ENCODE measurements around the gene OVAAL. TPM values are rescaled to one million over a fixed set of nuclear protein-coding genes. Genes with fewer than 3 reads are reported as not detected.

OVAAL gene
- total and polyA plus RNA-seq, 2 donors (not counting 3 experiments of a cell fraction or from before 2014, with no cell fraction given) = 0.04 TPM; not detected in 1

GRCh38 chr1:180571060-180571831, 12.5 kb downstream of the OVAAL start:
- intact Hi-C loops (cut with micrococcal nuclease) (no loop called here), dilution Hi-C loops (cut with MboI; ENCODE audit: extremely low pct_ligation_motif_present, low sequenced_read_pairs) (no loop called here)
- no peaks in the 10 kb centered on the region for H3K36me3 ChIP-seq (ENCODE audit: control insufficient read depth in 2 of 2, extremely low read depth in 1 of 2, insufficient read depth in 2 of 2, low read length in 2 of 2)
- no peak overlapping the region for H3K27ac ChIP-seq (ENCODE audit: insufficient read depth, low read depth, low read length)
- DNase-seq (ENCODE audit: low read depth, low spot score) = no peak
- H3K4me3 ChIP-seq (replicated peaks in 1 of 3; ENCODE audit: insufficient read depth in 1 of 3, low read depth in 1 of 3, low read length in 3 of 3) = no peak overlapping the region
- no peaks in the 10 kb centered on the region for H3K79me2 ChIP-seq (ENCODE audit: control insufficient read depth, insufficient read depth, low read length)
- no peaks in the 10 kb centered on the region for H4K20me1 ChIP-seq (replicated peaks; ENCODE audit: control insufficient read depth, extremely low read depth, insufficient read depth, low read length)
- H3K27me3 ChIP-seq (ENCODE audit: control insufficient read depth in 2 of 2, insufficient read depth in 2 of 2, low read length in 2 of 2) = peaks cover 4 to 12% of the 10 kb centered on the region in 2 experiments
- TF ChIP-seq GATA2 (IDR thresholded peaks at IDR 0.05; ENCODE audit: insufficient read depth, insufficient read length, low read depth, low read length) = no peak
- TF ChIP-seq POLR2A (IDR thresholded peaks at IDR 0.05; ENCODE audit: low read depth, low read length) = no peak
- no peak for TF ChIP-seq POLR2AphosphoS5 (IDR thresholded peaks at IDR 0.05; ENCODE audit: insufficient read depth, low read depth, low read length)
- TF ChIP-seq MYC (IDR thresholded peaks at IDR 0.05; ENCODE audit: low read depth, low read length) = no peak
- no peak for TF ChIP-seq CTCF (IDR thresholded peaks at IDR 0.05; ENCODE audit: extremely low read depth in 1 of 2, insufficient read depth in 1 of 2, low read depth in 1 of 2, low read length in 2 of 2)
- no peak overlapping the region for H3K9ac ChIP-seq (replicated peaks; ENCODE audit: extremely low read depth, insufficient read depth, low read length)
- BruUV-seq (replicated peaks) = no TSS peak
- no peak overlapping the region for H2AFZ ChIP-seq (ENCODE audit: low read depth, low read length)
- no peaks in the 10 kb centered on the region for H3K9me1 ChIP-seq (replicated peaks; ENCODE audit: control insufficient read depth, extremely low read depth, insufficient read depth, low read length)
- ChIA-PET POLR2A (no interaction called here), CTCF (no interaction called here)
- H3K9me3 ChIP-seq (replicated peaks; ENCODE audit: control insufficient read depth, insufficient read depth, low read length) = no peaks in the 10 kb centered on the region
- no peak for FAIRE-seq
- peaks cover 6% of the 10 kb centered on the region for H3K4me1 ChIP-seq (ENCODE audit: control insufficient read depth, extremely low read depth, insufficient read depth, low read length)
- H3K4me2 ChIP-seq (ENCODE audit: insufficient read depth, low read length) = no peak overlapping the region
